H1 (cell line): Measurements from ENCODE around the gene ABCA13. TPM values are rescaled to one million over a fixed set of nuclear protein-coding genes. Genes with fewer than 3 reads are reported as not detected.
A peak's percentile ranks its signal among the peaks of the same experiment; 100 is the strongest.

ENCODE experiments used
- CTCF ChIA-PET: fragments of 300-600 bp; sonication (Branson Sonifier 250); formaldehyde crosslinking; loops from one replicate; lab custom pipeline; 2021; ENCODE audit not compliant: partially characterized antibody; lab: Charles Lee
- POLR2A ChIA-PET: fragments of 300-600 bp; sonication (Branson Sonifier 250); formaldehyde crosslinking; loops from one replicate; lab custom pipeline; 2021; ENCODE audit warnings: inconsistent platforms; ENCODE audit not compliant: partially characterized antibody; lab: Charles Lee
- DNase-seq, 2 experiments: peaks; one replicate each; pipeline versions ENCODE4 v3.0.0 to v3.0.0-alpha.2; 2010 to 2022; ENCODE audit warnings: low spot score in 2 of 2, low read depth in 1 of 2, mixed read lengths in 1 of 2
- FAIRE-seq: peaks from 2 replicates; lab custom pipeline; 2011; peaks lifted over from hg19 to GRCh38; lab: Jason Lieb, UNC
- H2AFZ ChIP-seq: 2 replicates; pipeline ENCODE4 v1.8.1; 2012; ENCODE audit warnings: low read length, inconsistent platforms
- H2AK5ac ChIP-seq: 2 replicates; pipeline ENCODE4 v1.6.1; 2013; ENCODE audit warnings: low read depth, low read length
- H2BK120ac ChIP-seq: replicated peaks from 2 replicates; pipeline ENCODE3; 2013; ENCODE audit warnings: low read depth, low read length, inconsistent platforms
- H2BK12ac ChIP-seq: 2 replicates; pipeline ENCODE4 v1.6.1; 2013; ENCODE audit warnings: low read depth, low read length
- H2BK15ac ChIP-seq: 2 replicates; pipeline ENCODE4 v1.6.1; 2013; ENCODE audit warnings: low read length
- H2BK20ac ChIP-seq: 2 replicates; pipeline ENCODE4 v1.6.1; 2013; ENCODE audit warnings: low read length
- H2BK5ac ChIP-seq: 2 replicates; pipeline ENCODE4 v1.6.1; 2013; ENCODE audit warnings: low read depth, low read length
- H3K14ac ChIP-seq: 2 replicates; pipeline ENCODE4 v1.6.1; 2013; ENCODE audit warnings: inconsistent platforms; ENCODE audit not compliant: insufficient read length
- H3K18ac ChIP-seq: 2 replicates; pipeline ENCODE4 v1.6.1; 2013; ENCODE audit warnings: low read length; ENCODE audit errors: extremely low read depth
- H3K23ac ChIP-seq: 2 replicates; pipeline ENCODE4 v1.6.1; 2013; ENCODE audit warnings: inconsistent platforms; ENCODE audit not compliant: insufficient read length
- H3K23me2 ChIP-seq: 2 replicates; pipeline ENCODE4 v1.6.1; 2013; ENCODE audit warnings: low read depth, low read length
- H3K27ac ChIP-seq: 2 replicates; pipeline ENCODE4 v1.6.1; 2011; ENCODE audit warnings: low read depth, low read length, inconsistent platforms
- H3K27me3 ChIP-seq, 4 experiments: replicated peaks in 1 of 4; 1 replicate in 1 of 4; 2 replicates in 3 of 4; pipeline versions ENCODE4 v1.6.1 to v1.8.1; 2011 to 2013; ENCODE audit warnings: low read length in 3 of 4, mild to moderate bottlenecking in 3 of 4, inconsistent platforms in 2 of 4, mixed read lengths in 2 of 4, moderate library complexity in 1 of 4; ENCODE audit not compliant: control insufficient read depth in 3 of 4, insufficient read depth in 3 of 4; ENCODE audit errors: extremely low read depth in 1 of 4
- H3K36me3 ChIP-seq, 4 experiments: 2 replicates each; pipeline versions ENCODE4 v1.6.1 to v1.8.1; 2011 to 2013; ENCODE audit warnings: mild to moderate bottlenecking in 4 of 4, low read length in 3 of 4, moderate library complexity in 2 of 4, control low read depth in 1 of 4, inconsistent platforms in 1 of 4; ENCODE audit not compliant: insufficient read depth in 4 of 4, control insufficient read depth in 2 of 4
- H3K4ac ChIP-seq: replicated peaks from 2 replicates; pipeline ENCODE3; 2013; ENCODE audit warnings: low read length, low read depth, mixed read lengths, inconsistent platforms; ENCODE audit not compliant: insufficient read length
- H3K4me1 ChIP-seq, 4 experiments: replicated peaks in 1 of 4; 1 replicate in 1 of 4; 2 replicates in 3 of 4; pipeline versions ENCODE4 v1.6.1 to v1.8.1; 2011 to 2013; ENCODE audit warnings: low read length in 3 of 4, inconsistent platforms in 2 of 4, mixed read lengths in 1 of 4; ENCODE audit not compliant: insufficient read depth in 4 of 4, control insufficient read depth in 3 of 4
- H3K4me2 ChIP-seq, 2 experiments: 2 replicates each; pipeline versions ENCODE4 v1.6.1 to v1.8.1; 2011 to 2013; ENCODE audit warnings: low read depth in 2 of 2, low read length in 2 of 2, control low read depth in 1 of 2, inconsistent platforms in 1 of 2, mild to moderate bottlenecking in 1 of 2; ENCODE audit not compliant: insufficient read depth in 1 of 2
- H3K4me3 ChIP-seq, 4 experiments: fragments of 200-600, 300-600 bp in 1 of 4; sonication (generic), shearing (Covaris generic), sonication (Bioruptor Twin) in 1 of 4; 2 replicates each; pipeline versions ENCODE4 v1.5.1 to v1.8.1; 2011 to 2016; ENCODE audit warnings: low read length in 4 of 4, low read depth in 3 of 4, control low read depth in 2 of 4, inconsistent platforms in 2 of 4, mild to moderate bottlenecking in 2 of 4, mixed read lengths in 1 of 4, moderate library complexity in 1 of 4; ENCODE audit not compliant: insufficient read depth in 2 of 4; ENCODE audit errors: extremely low read depth in 1 of 4
- H3K56ac ChIP-seq: replicated peaks from 2 replicates; pipeline ENCODE3; 2013; ENCODE audit warnings: low read depth, mild to moderate bottlenecking, mixed read lengths, low read length, inconsistent platforms; ENCODE audit not compliant: insufficient read length
- H3K79me1 ChIP-seq: 2 replicates; pipeline ENCODE4 v1.6.1; 2013; ENCODE audit warnings: low read depth, low read length, control low read depth
- H3K79me2 ChIP-seq, 2 experiments: 2 replicates each; pipeline versions ENCODE4 v1.6.1 to v1.8.1; 2012 to 2013; ENCODE audit warnings: low read length in 2 of 2, mild to moderate bottlenecking in 2 of 2, inconsistent platforms in 1 of 2; ENCODE audit not compliant: insufficient read depth in 2 of 2, control insufficient read depth in 1 of 2
- H3K9ac ChIP-seq, 4 experiments: replicated peaks in 1 of 4; 1 replicate in 1 of 4; 2 replicates in 3 of 4; pipeline versions ENCODE4 v1.6.1 to v1.8.1; 2011 to 2013; ENCODE audit warnings: low read depth in 3 of 4, low read length in 3 of 4, control low read depth in 2 of 4, mild to moderate bottlenecking in 2 of 4, moderate library complexity in 2 of 4, inconsistent platforms in 1 of 4; ENCODE audit errors: extremely low read depth in 1 of 4
- H3K9me3 ChIP-seq, 2 experiments: 2 replicates each; pipeline versions ENCODE4 v1.6.1 to v1.8.1; 2012 to 2013; ENCODE audit warnings: mild to moderate bottlenecking in 2 of 2, moderate library complexity in 2 of 2, control low read depth in 1 of 2, inconsistent platforms in 1 of 2, low read depth in 1 of 2, low read length in 1 of 2, mixed read lengths in 1 of 2; ENCODE audit not compliant: insufficient read depth in 2 of 2
- H4K20me1 ChIP-seq, 2 experiments: replicated peaks in 1 of 2; 2 replicates each; pipeline versions ENCODE3 to v1.8.1; 2011 to 2013; ENCODE audit warnings: inconsistent platforms in 2 of 2, low read length in 2 of 2, mild to moderate bottlenecking in 1 of 2; ENCODE audit not compliant: insufficient read depth in 2 of 2, control insufficient read depth in 1 of 2
- H4K5ac ChIP-seq: 2 replicates; pipeline ENCODE4 v1.6.1; 2013; ENCODE audit warnings: low read length, low read depth, mixed read lengths, inconsistent platforms; ENCODE audit not compliant: insufficient read length
- H4K8ac ChIP-seq: 2 replicates; pipeline ENCODE4 v1.8.0; 2013; ENCODE audit warnings: mild to moderate bottlenecking, moderate library complexity, low read length, inconsistent platforms; ENCODE audit not compliant: insufficient read depth; ENCODE audit errors: extremely low read depth
- H4K91ac ChIP-seq: replicated peaks from 2 replicates; pipeline ENCODE3; 2013; ENCODE audit warnings: low read length, mixed read lengths, inconsistent platforms; ENCODE audit not compliant: insufficient read length
- ATF2 ChIP-seq: IDR thresholded peaks from 2 replicates; pipeline ENCODE4 v1.6.1; 2012; ENCODE audit warnings: low read length, inconsistent platforms
- CTBP2 ChIP-seq: IDR thresholded peaks from 2 replicates; pipeline ENCODE4 v1.7.0; 2011; ENCODE audit warnings: borderline replicate concordance, mild to moderate bottlenecking, moderate library complexity, mixed read lengths, low read length; ENCODE audit not compliant: insufficient read depth, insufficient read length
- EP300 ChIP-seq, 2 experiments: IDR thresholded peaks; 1 replicate in 1 of 2; 2 replicates in 1 of 2; pipeline ENCODE4 v1.6.1; 2011 to 2012; ENCODE audit warnings: low read depth in 2 of 2, low read length in 2 of 2, mild to moderate bottlenecking in 2 of 2, borderline replicate concordance in 1 of 2, inconsistent platforms in 1 of 2, moderate library complexity in 1 of 2
- EZH2 ChIP-seq: fragments of 200-600 bp; sonication (generic); IDR thresholded peaks from 2 replicates; pipeline ENCODE4 v1.7.1; 2012; ENCODE audit warnings: low read depth, mild to moderate bottlenecking, moderate library complexity, low read length, inconsistent platforms; ENCODE audit not compliant: severe bottlenecking
- GTF2F1 ChIP-seq: IDR thresholded peaks from 2 replicates; pipeline ENCODE4 v1.6.1; 2012; ENCODE audit warnings: low read depth, low read length, improper control_type of control experiment, borderline replicate concordance
- RAD21 ChIP-seq, 2 experiments: IDR thresholded peaks in 1 of 2; conservative IDR thresholded peaks in 1 of 2; 2 replicates each; pipeline ENCODE4 v1.6.1; 2011; ENCODE audit warnings: low read depth in 2 of 2, low read length in 2 of 2, improper control_type of control experiment in 1 of 2, inconsistent platforms in 1 of 2, mild to moderate bottlenecking in 1 of 2, moderate library complexity in 1 of 2
- RBBP5 ChIP-seq: IDR thresholded peaks from 2 replicates; pipeline ENCODE4 v1.7.1; 2012; ENCODE audit warnings: low read depth, mild to moderate bottlenecking, inconsistent platforms, low read length, moderate library complexity, borderline replicate concordance
- RNF2 ChIP-seq: fragments of 200-900, 300-1000 bp; sonication (generic); IDR thresholded peaks from 2 replicates; pipeline ENCODE4 v1.7.1; 2016; ENCODE audit warnings: borderline replicate concordance, low read depth, mild to moderate bottlenecking, antibody characterized with exemption, low read length; ENCODE audit not compliant: poor library complexity, severe bottlenecking; ENCODE audit errors: missing control alignments
- RXRA ChIP-seq: IDR thresholded peaks from 2 replicates; pipeline ENCODE4 v1.6.1; 2011; ENCODE audit warnings: low read depth, mild to moderate bottlenecking, low read length, moderate library complexity; ENCODE audit not compliant: insufficient read depth
- SP1 ChIP-seq: IDR thresholded peaks from 2 replicates; pipeline ENCODE4 v1.6.1; 2011; ENCODE audit warnings: low read depth, low read length
- SUZ12 ChIP-seq: fragments of 200-600 bp; sonication (generic); IDR thresholded peaks from 2 replicates; pipeline ENCODE4 v1.6.1; 2012; ENCODE audit warnings: mild to moderate bottlenecking, inconsistent platforms, low read length, moderate library complexity, mixed read lengths
- polyA plus RNA-seq, 7 experiments: library from polyadenylated mRNA; depleted of rRNA in 3 of 7; stranded (reverse) in 5 of 7; unstranded in 2 of 7; fragments of >200 nt in 5 of 7; fragments of 200-250 nt in 2 of 7; gene quantifications; 1 replicate in 5 of 7; 2 replicates in 1 of 7; 4 replicates in 1 of 7; pipeline versions ENCODE4 v1.2.1 to v1.2.3, GENCODE V29; 2011 to 2013; ENCODE audit warnings: missing spikeins in 2 of 7, mixed read lengths in 2 of 7
- total RNA-seq: library from RNA; stranded (reverse); fragmentation: NEBNext Ultra II Directional; extraction: Animal tissue kit (Norgen Biotek cat#: 25700); gene quantifications from 2 replicates; pipeline ENCODE4 v1.2.1, GENCODE V29; 2021

ABCA13 gene
- total and polyA plus RNA-seq, 2 of the 8 experiments (the other 6 are each of a cell fraction or from before 2014, with no cell fraction given), result 0.07 to 0.09 TPM

GRCh38 chr7:48132792-48133191 is 38.5 kb upstream of the ABCA13 start:
- POLR2A ChIA-PET, result interaction anchor here (1.0 to 1.2 kb wide), 2 partner anchors 18 to 43 kb away, joined by 3 read pairs; no protein-coding TSS in a partner anchor
- Histone ChIP-seq H3K9me3 (peaks cover 5% of the 10 kb centered on the region in 2 experiments; a peak in 3 of 4 replicates), H3K79me1 (no peaks in the 10 kb centered on the region), H2BK20ac (no peak overlapping the region), H3K4me1 (peaks cover 0 to 2% (median 0%) of the 10 kb centered on the region in 4 experiments; a peak in 1 of 7 replicates), H2BK12ac (no peak overlapping the region), H3K4ac (no peak overlapping the region), H3K18ac (no peak overlapping the region), H3K4me2 (peak overlapping the region in 1 of 2 experiments; percentile 40; a peak in 2 of 4 replicates), H2AFZ (no peak overlapping the region), H2AK5ac (no peak overlapping the region), H3K36me3 (no peaks in the 10 kb centered on the region; a peak in 2 of 8 replicates), H4K8ac (no peak overlapping the region), H3K4me3 (peak overlapping the region in 1 of 4 experiments; percentile 36; a peak in 1 of 8 replicates), H2BK5ac (no peak overlapping the region; the same call in 1 of the 2 replicates), H3K56ac (no peak overlapping the region), H3K23ac (no peak overlapping the region), H3K23me2 (no peaks in the 10 kb centered on the region), H3K9ac (no peak overlapping the region), H4K20me1 (no peaks in the 10 kb centered on the region), H4K5ac (peak overlapping the region; percentile 83), H3K79me2 (no peaks in the 10 kb centered on the region), H3K27ac (no peak overlapping the region), H3K27me3 (no peaks in the 10 kb centered on the region), H2BK120ac (peak overlapping the region; percentile 60), H4K91ac (no peak overlapping the region), H2BK15ac (no peak overlapping the region), H3K14ac (no peak overlapping the region)
- DNase-seq (no peak), FAIRE-seq (no peak)
- CTCF ChIA-PET, result interaction anchor here (1.9 kb wide), 1 partner anchor 23 kb away, joined by 5 read pairs; no protein-coding TSS in a partner anchor
- no peak for TF ChIP-seq RXRA
- no peak for TF ChIP-seq EP300 (IDR thresholded peaks at IDR 0.05; ENCODE audit: borderline replicate concordance in 1 of 2, low read depth in 2 of 2, low read length in 2 of 2)
- no peak for TF ChIP-seq RNF2
- TF ChIP-seq RAD21 (IDR thresholded peaks at IDR 0.05 in 1 of 2, conservative IDR thresholded peaks at IDR 0.05 in 1 of 2; ENCODE audit: low read depth in 2 of 2, low read length in 2 of 2), result no peak
- TF ChIP-seq GTF2F1, result no peak
- no peak for TF ChIP-seq EZH2
- no peak for TF ChIP-seq RBBP5
- no peak for TF ChIP-seq CTBP2
- no peak for TF ChIP-seq SUZ12
- no peak for TF ChIP-seq ATF2
- TF ChIP-seq SP1, result no peak
